Measurements from ENCODE around the gene MIB1. TPM values are rescaled to one million over a fixed set of nuclear protein-coding genes. Genes with fewer than 3 reads are reported as not detected.

Gene MIB1
- total and polyA plus RNA-seq, 2 experiments from 2014 or later, result 8.3 to 62.3 TPM

GRCh38 chr18:21725201-21725600 is 15.4 kb upstream of the MIB1 start:
- no peak overlapping the region for H3K4me3 ChIP-seq
- DNase-seq (ENCODE audit: low spot score), result no peak
- H3K9me3 ChIP-seq (ENCODE audit: low read depth), result no peaks in the 10 kb centered on the region
- 77% methylated on average over 4 of the region's 4 CpGs for WGBS (ENCODE audit: low lambda C conversion rate, missing lambda C conversion rate)
- no peaks in the 10 kb centered on the region for H4K20me1 ChIP-seq (ENCODE audit: insufficient read depth, poor library complexity, severe bottlenecking)
- no peaks in the 10 kb centered on the region for H3K9me2 ChIP-seq (replicated peaks; ENCODE audit: insufficient read depth)
- H3K4me2 ChIP-seq, result no peak overlapping the region
- no peak overlapping the region for H2AFZ ChIP-seq
- no peak for TF ChIP-seq EZH2 (IDR thresholded peaks at IDR 0.05; ENCODE audit: borderline replicate concordance)
- no peak for TF ChIP-seq EZH2phosphoT487 (IDR thresholded peaks at IDR 0.05; ENCODE audit: low read depth, severe bottlenecking, unreplicated experiment)
- no peak for TF ChIP-seq CTCF (IDR thresholded peaks at IDR 0.05; ENCODE audit: poor library complexity)
- no peaks in the 10 kb centered on the region for H3K79me2 ChIP-seq
- H3K4me1 ChIP-seq (ENCODE audit: insufficient read depth), result no peaks in the 10 kb centered on the region
- H3K27me3 ChIP-seq, result no peaks in the 10 kb centered on the region
- no peaks in the 10 kb centered on the region for H3K36me3 ChIP-seq (replicated peaks; ENCODE audit: insufficient read depth, low read depth)
- no peak overlapping the region for H3K27ac ChIP-seq

- WGBS (ENCODE audit: low lambda C conversion rate, missing lambda C conversion rate), result 71% methylated on average over 2 of the region's 2 CpGs
- no peaks in the 10 kb centered on the region for H3K79me2 ChIP-seq
- H3K9me2 ChIP-seq (replicated peaks; ENCODE audit: insufficient read depth), result no peaks in the 10 kb centered on the region
- H3K4me1 ChIP-seq (ENCODE audit: insufficient read depth), result no peaks in the 10 kb centered on the region
- H3K4me3 ChIP-seq, result no peak overlapping the region
- H3K27ac ChIP-seq, result peak overlapping the region; percentile 15
- no peaks in the 10 kb centered on the region for H3K27me3 ChIP-seq
- no peak overlapping the region for H3K4me2 ChIP-seq
- no peaks in the 10 kb centered on the region for H3K36me3 ChIP-seq (replicated peaks; ENCODE audit: insufficient read depth, low read depth)
- DNase-seq (ENCODE audit: low spot score), result peak; percentile 16
- TF ChIP-seq EZH2phosphoT487 (IDR thresholded peaks at IDR 0.05; ENCODE audit: low read depth, severe bottlenecking, unreplicated experiment), result no peak
- no peak for TF ChIP-seq CTCF (IDR thresholded peaks at IDR 0.05; ENCODE audit: poor library complexity)
- no peaks in the 10 kb centered on the region for H3K9me3 ChIP-seq (ENCODE audit: low read depth)
- H2AFZ ChIP-seq, result no peak overlapping the region
- H4K20me1 ChIP-seq (ENCODE audit: insufficient read depth, poor library complexity, severe bottlenecking), result no peaks in the 10 kb centered on the region
Observed at GRCh38 chr18:21727702-21728101, 12.9 kb upstream of the MIB1 start.

- H3K4me1 ChIP-seq (ENCODE audit: insufficient read depth), result peaks cover 6% of the 10 kb centered on the region
- no peaks in the 10 kb centered on the region for H3K36me3 ChIP-seq (replicated peaks; ENCODE audit: insufficient read depth, low read depth)
- no peak for DNase-seq (ENCODE audit: low spot score)
- H3K27me3 ChIP-seq, result no peaks in the 10 kb centered on the region
- H3K79me2 ChIP-seq, result no peaks in the 10 kb centered on the region
- no peak overlapping the region for H2AFZ ChIP-seq
- H3K27ac ChIP-seq, result no peak overlapping the region
- H3K9me3 ChIP-seq (ENCODE audit: low read depth), result no peaks in the 10 kb centered on the region
- no peaks in the 10 kb centered on the region for H3K9me2 ChIP-seq (replicated peaks; ENCODE audit: insufficient read depth)
- H3K4me2 ChIP-seq, result no peak overlapping the region
- no peaks in the 10 kb centered on the region for H4K20me1 ChIP-seq (ENCODE audit: insufficient read depth, poor library complexity, severe bottlenecking)
- TF ChIP-seq CTCF (IDR thresholded peaks at IDR 0.05; ENCODE audit: poor library complexity) (no peak), EZH2phosphoT487 (IDR thresholded peaks at IDR 0.05; ENCODE audit: low read depth, severe bottlenecking, unreplicated experiment) (no peak), EZH2 (IDR thresholded peaks at IDR 0.05; ENCODE audit: borderline replicate concordance) (no peak)
- H3K4me3 ChIP-seq, result no peak overlapping the region
- WGBS (ENCODE audit: low lambda C conversion rate, missing lambda C conversion rate), result 95% methylated on average over 5 of the region's 5 CpGs
Observed at GRCh38 chr18:21733011-21733410, 7.6 kb upstream of the MIB1 start.

Data from hepatocyte (in vitro differentiated cells).